ENCODE measurements around the gene ZBTB38. TPM values are rescaled to one million over a fixed set of nuclear protein-coding genes. Genes with fewer than 3 reads are reported as not detected.

ZBTB38 gene
- total RNA-seq, 1 experiment from 2014 or later = 12.3 TPM

- Mint-ChIP-seq H3K4me1 (peaks cover 34% of the 10 kb centered on the region), H3K27ac (no peak overlapping the region)
- CTCF ChIA-PET = interaction anchor here (1.2 to 3.4 kb wide), 3 partner anchors 15 to 72 kb away, joined by 3 to 11 read pairs (median 3); no protein-coding TSS in a partner anchor
Measured at GRCh38 chr3:141384157-141384556, 15.9 kb downstream of the ZBTB38 start.

GRCh38 chr3:141384575-141384974 lies 16.3 kb downstream of the ZBTB38 start:
- Mint-ChIP-seq H3K9me3 (no peaks in the 10 kb centered on the region), H3K27ac (no peak overlapping the region), H3K4me1 (peaks cover 39% of the 10 kb centered on the region), H3K36me3 (no peaks in the 10 kb centered on the region), H3K4me3 (no peak overlapping the region), H3K27me3 (ENCODE audit: low read depth) (no peaks in the 10 kb centered on the region)
- DNase-seq (ENCODE audit: low spot score) (no peak), ATAC-seq (no peak)
- no peak for TF ChIP-seq NR3C1 (CRISPR knock-in tag; conservative IDR thresholded peaks at IDR 0.05; ENCODE audit: low read depth)
- TF ChIP-seq ZNF416 (CRISPR knock-in tag; IDR thresholded peaks at IDR 0.05) = no peak
- TF ChIP-seq FOXJ3 (CRISPR knock-in tag; IDR thresholded peaks at IDR 0.05; ENCODE audit: borderline replicate concordance) = no peak
- ChIA-PET POLR2A (no interaction called here), CTCF (interaction anchor here (1.3 to 3.4 kb wide), 2 partner anchors 24 to 73 kb away, joined by 3 to 11 read pairs; no protein-coding TSS in a partner anchor)

More at GRCh38 chr3:141384157-141384556, 15.9 kb downstream of the ZBTB38 start:
- TF ChIP-seq GRHL2 (CRISPR knock-in tag; IDR thresholded peaks at IDR 0.05; ENCODE audit: insufficient replicate concordance, severe bottlenecking) = no peak
- TF ChIP-seq HMGA2 (CRISPR knock-in tag; IDR thresholded peaks at IDR 0.05) = no peak
- TF ChIP-seq ATF1 (CRISPR knock-in tag; IDR thresholded peaks at IDR 0.05) = no peak
- TF ChIP-seq, protein P1, sequence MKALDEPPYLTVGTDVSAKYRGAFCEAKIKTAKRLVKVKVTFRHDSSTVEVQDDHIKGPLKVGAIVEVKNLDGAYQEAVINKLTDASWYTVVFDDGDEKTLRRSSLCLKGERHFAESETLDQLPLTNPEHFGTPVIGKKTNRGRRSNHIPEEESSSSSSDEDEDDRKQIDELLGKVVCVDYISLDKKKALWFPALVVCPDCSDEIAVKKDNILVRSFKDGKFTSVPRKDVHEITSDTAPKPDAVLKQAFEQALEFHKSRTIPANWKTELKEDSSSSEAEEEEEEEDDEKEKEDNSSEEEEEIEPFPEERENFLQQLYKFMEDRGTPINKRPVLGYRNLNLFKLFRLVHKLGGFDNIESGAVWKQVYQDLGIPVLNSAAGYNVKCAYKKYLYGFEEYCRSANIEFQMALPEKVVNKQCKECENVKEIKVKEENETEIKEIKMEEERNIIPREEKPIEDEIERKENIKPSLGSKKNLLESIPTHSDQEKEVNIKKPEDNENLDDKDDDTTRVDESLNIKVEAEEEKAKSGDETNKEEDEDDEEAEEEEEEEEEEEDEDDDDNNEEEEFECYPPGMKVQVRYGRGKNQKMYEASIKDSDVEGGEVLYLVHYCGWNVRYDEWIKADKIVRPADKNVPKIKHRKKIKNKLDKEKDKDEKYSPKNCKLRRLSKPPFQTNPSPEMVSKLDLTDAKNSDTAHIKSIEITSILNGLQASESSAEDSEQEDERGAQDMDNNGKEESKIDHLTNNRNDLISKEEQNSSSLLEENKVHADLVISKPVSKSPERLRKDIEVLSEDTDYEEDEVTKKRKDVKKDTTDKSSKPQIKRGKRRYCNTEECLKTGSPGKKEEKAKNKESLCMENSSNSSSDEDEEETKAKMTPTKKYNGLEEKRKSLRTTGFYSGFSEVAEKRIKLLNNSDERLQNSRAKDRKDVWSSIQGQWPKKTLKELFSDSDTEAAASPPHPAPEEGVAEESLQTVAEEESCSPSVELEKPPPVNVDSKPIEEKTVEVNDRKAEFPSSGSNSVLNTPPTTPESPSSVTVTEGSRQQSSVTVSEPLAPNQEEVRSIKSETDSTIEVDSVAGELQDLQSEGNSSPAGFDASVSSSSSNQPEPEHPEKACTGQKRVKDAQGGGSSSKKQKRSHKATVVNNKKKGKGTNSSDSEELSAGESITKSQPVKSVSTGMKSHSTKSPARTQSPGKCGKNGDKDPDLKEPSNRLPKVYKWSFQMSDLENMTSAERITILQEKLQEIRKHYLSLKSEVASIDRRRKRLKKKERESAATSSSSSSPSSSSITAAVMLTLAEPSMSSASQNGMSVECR (CRISPR knock-in tag; IDR thresholded peaks at IDR 0.05; ENCODE audit: borderline replicate concordance) = no peak
- no peak for TF ChIP-seq CBFB (CRISPR knock-in tag; IDR thresholded peaks at IDR 0.05; ENCODE audit: low read depth)
- ATAC-seq (no peak), DNase-seq (ENCODE audit: low spot score) (no peak)
- Mint-ChIP-seq H3K9me3 (no peaks in the 10 kb centered on the region), H3K27me3 (ENCODE audit: low read depth) (no peaks in the 10 kb centered on the region), H3K36me3 (no peaks in the 10 kb centered on the region), H3K4me3 (no peak overlapping the region)
- POLR2A ChIA-PET = no interaction called here

GRCh38 chr3:141385406-141386125 lies 17.3 kb downstream of the ZBTB38 start:
- Mint-ChIP-seq H3K27ac (no peak overlapping the region), H3K27me3 (ENCODE audit: low read depth) (no peaks in the 10 kb centered on the region), H3K9me3 (no peaks in the 10 kb centered on the region), H3K4me1 (peaks cover 39% of the 10 kb centered on the region), H3K36me3 (no peaks in the 10 kb centered on the region), H3K4me3 (no peak overlapping the region)
- ChIA-PET CTCF (interaction anchor here (0.8 to 3.4 kb wide), 5 partner anchors 25 to 74 kb away, joined by 3 to 11 read pairs (median 4); no protein-coding TSS in a partner anchor), POLR2A (no interaction called here)
- DNase-seq (ENCODE audit: low spot score) (no peak), ATAC-seq (no peak)
- TF ChIP-seq ZNF281 (CRISPR knock-in tag; IDR thresholded peaks at IDR 0.05) (no peak), ERG (CRISPR knock-in tag; IDR thresholded peaks at IDR 0.05) (no peak), CTCF (IDR thresholded peaks at IDR 0.05) (no peak), JAZF1 (CRISPR knock-in tag; IDR thresholded peaks at IDR 0.05) (no peak), ELF4 (CRISPR knock-in tag; IDR thresholded peaks at IDR 0.05; ENCODE audit: low read depth) (no peak)
- TF ChIP-seq, protein P2, sequence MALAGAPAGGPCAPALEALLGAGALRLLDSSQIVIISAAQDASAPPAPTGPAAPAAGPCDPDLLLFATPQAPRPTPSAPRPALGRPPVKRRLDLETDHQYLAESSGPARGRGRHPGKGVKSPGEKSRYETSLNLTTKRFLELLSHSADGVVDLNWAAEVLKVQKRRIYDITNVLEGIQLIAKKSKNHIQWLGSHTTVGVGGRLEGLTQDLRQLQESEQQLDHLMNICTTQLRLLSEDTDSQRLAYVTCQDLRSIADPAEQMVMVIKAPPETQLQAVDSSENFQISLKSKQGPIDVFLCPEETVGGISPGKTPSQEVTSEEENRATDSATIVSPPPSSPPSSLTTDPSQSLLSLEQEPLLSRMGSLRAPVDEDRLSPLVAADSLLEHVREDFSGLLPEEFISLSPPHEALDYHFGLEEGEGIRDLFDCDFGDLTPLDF (CRISPR knock-in tag; IDR thresholded peaks at IDR 0.05) = no peak
- TF ChIP-seq, protein P3, sequence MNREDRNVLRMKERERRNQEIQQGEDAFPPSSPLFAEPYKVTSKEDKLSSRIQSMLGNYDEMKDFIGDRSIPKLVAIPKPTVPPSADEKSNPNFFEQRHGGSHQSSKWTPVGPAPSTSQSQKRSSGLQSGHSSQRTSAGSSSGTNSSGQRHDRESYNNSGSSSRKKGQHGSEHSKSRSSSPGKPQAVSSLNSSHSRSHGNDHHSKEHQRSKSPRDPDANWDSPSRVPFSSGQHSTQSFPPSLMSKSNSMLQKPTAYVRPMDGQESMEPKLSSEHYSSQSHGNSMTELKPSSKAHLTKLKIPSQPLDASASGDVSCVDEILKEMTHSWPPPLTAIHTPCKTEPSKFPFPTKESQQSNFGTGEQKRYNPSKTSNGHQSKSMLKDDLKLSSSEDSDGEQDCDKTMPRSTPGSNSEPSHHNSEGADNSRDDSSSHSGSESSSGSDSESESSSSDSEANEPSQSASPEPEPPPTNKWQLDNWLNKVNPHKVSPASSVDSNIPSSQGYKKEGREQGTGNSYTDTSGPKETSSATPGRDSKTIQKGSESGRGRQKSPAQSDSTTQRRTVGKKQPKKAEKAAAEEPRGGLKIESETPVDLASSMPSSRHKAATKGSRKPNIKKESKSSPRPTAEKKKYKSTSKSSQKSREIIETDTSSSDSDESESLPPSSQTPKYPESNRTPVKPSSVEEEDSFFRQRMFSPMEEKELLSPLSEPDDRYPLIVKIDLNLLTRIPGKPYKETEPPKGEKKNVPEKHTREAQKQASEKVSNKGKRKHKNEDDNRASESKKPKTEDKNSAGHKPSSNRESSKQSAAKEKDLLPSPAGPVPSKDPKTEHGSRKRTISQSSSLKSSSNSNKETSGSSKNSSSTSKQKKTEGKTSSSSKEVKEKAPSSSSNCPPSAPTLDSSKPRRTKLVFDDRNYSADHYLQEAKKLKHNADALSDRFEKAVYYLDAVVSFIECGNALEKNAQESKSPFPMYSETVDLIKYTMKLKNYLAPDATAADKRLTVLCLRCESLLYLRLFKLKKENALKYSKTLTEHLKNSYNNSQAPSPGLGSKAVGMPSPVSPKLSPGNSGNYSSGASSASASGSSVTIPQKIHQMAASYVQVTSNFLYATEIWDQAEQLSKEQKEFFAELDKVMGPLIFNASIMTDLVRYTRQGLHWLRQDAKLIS (CRISPR knock-in tag; IDR thresholded peaks at IDR 0.05; ENCODE audit: borderline replicate concordance) = no peak
